22Rv1 (cell line): ENCODE measurements around the gene TCEAL8.

ENCODE experiments used
- CTCF ChIP-seq: fragments of 450-650 bp; IDR thresholded peaks from 2 replicates; pipeline ENCODE4 v1.5.1; 2017; ENCODE audit warnings: mild to moderate bottlenecking
- ZFX ChIP-seq: fragments of 450-650 bp; IDR thresholded peaks from 2 replicates; pipeline ENCODE4 v1.6.1; 2017; ENCODE audit warnings: antibody characterized with exemption, borderline replicate concordance

DNA sequence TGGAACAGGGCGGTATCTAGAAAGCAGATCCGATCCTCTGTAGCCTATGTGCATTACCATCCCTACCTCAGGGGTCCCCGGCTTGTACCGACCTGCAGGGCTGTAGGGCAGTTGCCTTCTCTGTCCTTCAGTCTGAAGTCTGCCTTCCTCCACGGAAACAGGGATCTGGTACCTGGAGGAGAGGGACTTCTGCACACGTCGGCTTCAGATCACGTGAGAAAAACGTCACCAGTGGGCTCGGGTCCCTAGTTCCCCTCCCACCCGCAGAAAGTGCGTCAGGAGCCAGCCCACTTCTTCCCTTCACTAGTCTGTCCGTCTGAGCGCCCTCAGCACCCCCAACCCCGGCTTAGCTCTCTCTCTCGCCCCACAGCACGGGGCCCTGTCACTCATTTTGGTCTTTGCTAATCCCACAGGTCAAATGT is 21.6 kb upstream of the TCEAL8 start, which contains the start of gene TCEAL5:
- no peak for TF ChIP-seq CTCF
- no peak for TF ChIP-seq ZFX
